CD4-positive, alpha-beta T cell treated with Interferon alpha-2 for 1 hour (primary cell): ENCODE measurements around the gene SPATS2L.

Experiments used
- DNase-seq, 2 donors: peaks; one replicate each; pipeline ENCODE4 v3.0.0-alpha.2; 2020 to 2022

Gene SPATS2L

GRCh38 chr2:200418399-200418798, 111.9 kb downstream of the SPATS2L start:
- no peak for DNase-seq

- no peak for DNase-seq
Observed at GRCh38 chr2:200419325-200419724, 112.8 kb downstream of the SPATS2L start.

- DNase-seq = no peak
Observed at GRCh38 chr2:200421270-200421669, 114.8 kb downstream of the SPATS2L start.

- DNase-seq = no peak
Observed at GRCh38 chr2:200422071-200422470, 115.6 kb downstream of the SPATS2L start.

- no peak for DNase-seq
Observed at GRCh38 chr2:200422532-200423261, 116.2 kb downstream of the SPATS2L start.

GRCh38 chr2:200423541-200423940, 117.0 kb downstream of the SPATS2L start:
- no peak for DNase-seq

- DNase-seq = no peak
Observed at GRCh38 chr2:200425026-200425821, 118.7 kb downstream of the SPATS2L start.

GRCh38 chr2:200426754-200427153, 120.3 kb downstream of the SPATS2L start:
- no peak for DNase-seq

- DNase-seq = no peak
Observed at GRCh38 chr2:200428961-200429665, 122.6 kb downstream of the SPATS2L start.

GRCh38 chr2:200430017-200430416, 123.5 kb downstream of the SPATS2L start:
- DNase-seq = no peak

- no peak for DNase-seq
Observed at GRCh38 chr2:200431996-200432705, 125.7 kb downstream of the SPATS2L start.

GRCh38 chr2:200435379-200435778, 128.9 kb downstream of the SPATS2L start:
- no peak for DNase-seq

GRCh38 chr2:200438251-200438650, 131.8 kb downstream of the SPATS2L start:
- no peak for DNase-seq

- DNase-seq = no peak
Observed at GRCh38 chr2:200438846-200439245, 132.4 kb downstream of the SPATS2L start.

- DNase-seq = no peak
Observed at GRCh38 chr2:200439981-200440380, 133.5 kb downstream of the SPATS2L start.

- DNase-seq = no peak
Observed at GRCh38 chr2:200442471-200442870, 136.0 kb downstream of the SPATS2L start.

- no peak for DNase-seq
Observed at GRCh38 chr2:200443376-200443775, 136.9 kb downstream of the SPATS2L start.

GRCh38 chr2:200443916-200444315, 137.4 kb downstream of the SPATS2L start:
- DNase-seq = no peak

GRCh38 chr2:200444530-200444929, 138.0 kb downstream of the SPATS2L start:
- DNase-seq = no peak

GRCh38 chr2:200445284-200445683, 138.8 kb downstream of the SPATS2L start:
- no peak for DNase-seq

GRCh38 chr2:200446612-200447011, 140.1 kb downstream of the SPATS2L start:
- DNase-seq = no peak

- DNase-seq = no peak
Observed at GRCh38 chr2:200447139-200447855, 140.8 kb downstream of the SPATS2L start.
